H9 (cell line): ENCODE data around the gene NOX5. TPM values are rescaled to one million over a fixed set of nuclear protein-coding genes. Genes with fewer than 3 reads are reported as not detected.
A peak's percentile ranks its signal among the peaks of the same experiment; 100 is the strongest.

ENCODE experiments used
- DNase-seq: peaks from one replicate; pipeline ENCODE4 v3.0.0-alpha.2; 2017
- H2AFZ ChIP-seq: one replicate; pipeline ENCODE4 v1.6.1; 2013; ENCODE audit warnings: mild to moderate bottlenecking, low read length, control low read depth, moderate library complexity
- H2AK5ac ChIP-seq: 2 replicates; pipeline ENCODE4 v1.6.1; 2013; ENCODE audit warnings: low read length, control low read depth, mixed read lengths; ENCODE audit not compliant: insufficient read length
- H2BK120ac ChIP-seq: one replicate; pipeline ENCODE4 v1.6.1; 2013; ENCODE audit warnings: low read depth, mild to moderate bottlenecking, low read length, control low read depth, inconsistent platforms; ENCODE audit not compliant: poor library complexity, severe bottlenecking
- H2BK12ac ChIP-seq: 2 replicates; pipeline ENCODE4 v1.6.1; 2013; ENCODE audit warnings: low read length, control low read depth, mixed read lengths, low read depth; ENCODE audit not compliant: insufficient read length
- H2BK15ac ChIP-seq: 2 replicates; pipeline ENCODE4 v1.6.1; 2013; ENCODE audit warnings: low read depth, low read length, control low read depth
- H2BK20ac ChIP-seq: one replicate; pipeline ENCODE4 v1.6.1; 2013; ENCODE audit warnings: low read depth, mild to moderate bottlenecking, low read length, control low read depth, inconsistent platforms; ENCODE audit not compliant: poor library complexity, severe bottlenecking
- H2BK5ac ChIP-seq: 2 replicates; pipeline ENCODE4 v1.6.1; 2013; ENCODE audit warnings: low read length, control low read depth, mixed read lengths; ENCODE audit not compliant: insufficient read length
- H3K14ac ChIP-seq: 2 replicates; pipeline ENCODE4 v1.6.1; 2013; ENCODE audit warnings: low read length, control low read depth; ENCODE audit not compliant: insufficient read depth
- H3K18ac ChIP-seq: 2 replicates; pipeline ENCODE4 v1.6.1; 2013; ENCODE audit warnings: low read depth, mild to moderate bottlenecking, mixed read lengths, low read length, control low read depth; ENCODE audit not compliant: insufficient read length
- H3K23ac ChIP-seq: 2 replicates; pipeline ENCODE4 v1.6.1; 2013; ENCODE audit warnings: low read length, control low read depth, mixed read lengths, low read depth; ENCODE audit not compliant: insufficient read length
- H3K23me2 ChIP-seq: 2 replicates; pipeline ENCODE4 v1.6.1; 2013; ENCODE audit warnings: low read depth, mild to moderate bottlenecking, mixed read lengths, low read length, control low read depth; ENCODE audit not compliant: insufficient read length, poor library complexity, severe bottlenecking
- H3K27ac ChIP-seq: 2 replicates; pipeline ENCODE4 v1.5.1; 2013; ENCODE audit warnings: low read length, control low read depth, mixed read lengths, low read depth; ENCODE audit not compliant: insufficient read length
- H3K27me3 ChIP-seq: 2 replicates; pipeline ENCODE4 v1.6.1; 2013; ENCODE audit warnings: low read length, control low read depth, inconsistent platforms; ENCODE audit not compliant: insufficient read depth
- H3K4ac ChIP-seq: 2 replicates; pipeline ENCODE4 v1.6.1; 2013; ENCODE audit warnings: low read depth, mild to moderate bottlenecking, control low read depth, inconsistent platforms, low read length, moderate library complexity
- H3K4me1 ChIP-seq: 2 replicates; pipeline ENCODE4 v1.6.1; 2013; ENCODE audit warnings: low read length, control low read depth, inconsistent platforms; ENCODE audit not compliant: insufficient read depth
- H3K4me2 ChIP-seq: 2 replicates; pipeline ENCODE4 v1.6.1; 2013; ENCODE audit warnings: low read length, control low read depth, mixed read lengths; ENCODE audit not compliant: insufficient read length, insufficient read depth
- H3K56ac ChIP-seq: 2 replicates; pipeline ENCODE4 v1.6.1; 2013; ENCODE audit warnings: low read depth, mild to moderate bottlenecking, mixed read lengths, low read length, control low read depth; ENCODE audit not compliant: insufficient read length
- H3K79me1 ChIP-seq: 2 replicates; pipeline ENCODE4 v1.6.1; 2013; ENCODE audit warnings: low read depth, mild to moderate bottlenecking, moderate library complexity, low read length, control low read depth, inconsistent platforms; ENCODE audit not compliant: insufficient read depth, poor library complexity, severe bottlenecking
- H3K79me2 ChIP-seq: 2 replicates; pipeline ENCODE4 v1.6.1; 2013; ENCODE audit warnings: low read length, control low read depth, inconsistent platforms; ENCODE audit not compliant: insufficient read depth
- H3K9ac ChIP-seq: 2 replicates; pipeline ENCODE4 v1.6.1; 2013; ENCODE audit warnings: low read length, control low read depth, mixed read lengths; ENCODE audit not compliant: insufficient read length; ENCODE audit errors: extremely low read depth
- H3K9me3 ChIP-seq: one replicate; pipeline ENCODE4 v1.6.1; 2013; ENCODE audit warnings: low read depth, low read length, inconsistent platforms; ENCODE audit not compliant: control insufficient read depth
- H3T11ph ChIP-seq: one replicate; pipeline ENCODE4 v1.6.1; 2013; ENCODE audit warnings: mild to moderate bottlenecking, low read length, control low read depth, inconsistent platforms
- H4K20me1 ChIP-seq: one replicate; pipeline ENCODE4 v1.6.1; 2013; ENCODE audit not compliant: control insufficient read depth, insufficient read length, insufficient read depth
- H4K5ac ChIP-seq: 2 replicates; pipeline ENCODE4 v1.6.1; 2013; ENCODE audit warnings: low read depth, mild to moderate bottlenecking, mixed read lengths, low read length, control low read depth; ENCODE audit not compliant: insufficient read length
- H4K8ac ChIP-seq: replicated peaks from 2 replicates; pipeline ENCODE4 v1.6.1; 2013; ENCODE audit warnings: low read length, control low read depth, mixed read lengths, low read depth; ENCODE audit not compliant: insufficient read length
- H4K91ac ChIP-seq: 2 replicates; pipeline ENCODE4 v1.6.1; 2013; ENCODE audit warnings: low read depth, mild to moderate bottlenecking, moderate library complexity, mixed read lengths, low read length, control low read depth; ENCODE audit not compliant: insufficient read length
- H3K27ac Mint-ChIP-seq, 3 experiments: 2 replicates in 2 of 3; 3 replicates in 1 of 3; pipeline ENCODE4 v1.8.0; 2020 to 2021; ENCODE audit warnings: mixed read lengths in 3 of 3, mild to moderate bottlenecking in 1 of 3, moderate library complexity in 1 of 3
- H3K27me3 Mint-ChIP-seq: 2 replicates; pipeline ENCODE4 v1.8.0; 2021; ENCODE audit warnings: low read depth, mild to moderate bottlenecking, moderate library complexity, mixed read lengths
- H3K36me3 Mint-ChIP-seq, 3 experiments: 2 replicates in 2 of 3; 3 replicates in 1 of 3; pipeline ENCODE4 v1.8.0; 2020 to 2021; ENCODE audit warnings: low read depth in 3 of 3, mixed read lengths in 3 of 3; ENCODE audit not compliant: insufficient read depth in 1 of 3
- H3K4me1 Mint-ChIP-seq, 2 experiments: 2 replicates each; pipeline ENCODE4 v1.8.0; 2020; ENCODE audit warnings: mixed read lengths in 2 of 2
- H3K4me3 Mint-ChIP-seq, 2 experiments: 2 replicates in 1 of 2; 3 replicates in 1 of 2; pipeline ENCODE4 v1.8.0; 2020 to 2021; ENCODE audit warnings: mild to moderate bottlenecking in 2 of 2, mixed read lengths in 2 of 2, moderate library complexity in 1 of 2
- H3K9me3 Mint-ChIP-seq, 2 experiments: 2 replicates in 1 of 2; 3 replicates in 1 of 2; pipeline ENCODE4 v1.8.0; 2020; ENCODE audit warnings: mild to moderate bottlenecking in 2 of 2, mixed read lengths in 2 of 2, moderate library complexity in 1 of 2
- WGBS: extraction: QIAGEN DNeasy Blood & Tissue Kit; methylation state at CpG from one replicate; pipeline ENCODE4 v1.1.7; 2013; ENCODE audit warnings: missing lambda C conversion rate, low lambda C conversion rate, mixed read lengths; ENCODE audit not compliant: insufficient read length; ENCODE audit errors: extremely low coverage; 5-methylcytosine and 5-hydroxymethylcytosine counted together
- total RNA-seq: library from RNA; stranded (reverse); gene quantifications from 2 replicates; pipeline ENCODE4 v1.2.1, GENCODE V29; 2021
- TF ChIP-seq, protein P1 (sequence below): fragments of 200-600 bp; sonication (generic); conservative IDR thresholded peaks from 3 replicates; pipeline ENCODE4 v1.8.0; 2021; ENCODE audit warnings: antibody characterized with exemption, mild to moderate bottlenecking

NOX5 gene
- total RNA-seq, 1 experiment from 2014 or later, result 0.04 TPM

DNA sequence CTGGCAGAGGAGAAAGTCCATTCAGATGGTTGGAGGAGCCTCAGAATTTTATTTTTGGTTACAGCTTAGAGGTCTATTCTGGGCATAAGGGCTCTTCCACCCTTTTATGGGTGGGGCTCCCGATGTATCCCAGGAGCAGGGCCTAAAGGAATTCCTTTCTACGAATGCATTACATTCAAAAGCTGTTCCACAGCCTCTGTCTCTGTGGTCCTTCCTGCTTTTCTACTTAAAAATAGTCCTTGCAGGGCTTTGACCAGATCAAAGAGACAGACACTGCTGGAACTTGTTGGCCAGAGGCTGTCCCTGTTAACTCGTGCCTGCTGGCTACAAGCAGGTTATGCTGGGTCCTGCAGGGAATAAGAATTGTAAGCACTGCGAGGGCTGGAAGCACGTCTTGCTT lies 14.4 kb upstream of the NOX5 start:
- H2AFZ ChIP-seq, result no peak overlapping the region
- no peak overlapping the region for H2BK15ac ChIP-seq
- no peak overlapping the region for H4K8ac ChIP-seq
- no peak overlapping the region for H2BK20ac ChIP-seq
- no peak overlapping the region for H3K18ac ChIP-seq
- DNase-seq, result no peak
- no peak overlapping the region for H3K4me2 ChIP-seq
- H3K27ac ChIP-seq, result no peak overlapping the region
- no peaks in the 10 kb centered on the region for H3K9me3 ChIP-seq
- H2BK120ac ChIP-seq, result no peak overlapping the region
- no CpG with 5 or more reads among the region's 5 CpGs for WGBS
- TF ChIP-seq, protein P1, sequence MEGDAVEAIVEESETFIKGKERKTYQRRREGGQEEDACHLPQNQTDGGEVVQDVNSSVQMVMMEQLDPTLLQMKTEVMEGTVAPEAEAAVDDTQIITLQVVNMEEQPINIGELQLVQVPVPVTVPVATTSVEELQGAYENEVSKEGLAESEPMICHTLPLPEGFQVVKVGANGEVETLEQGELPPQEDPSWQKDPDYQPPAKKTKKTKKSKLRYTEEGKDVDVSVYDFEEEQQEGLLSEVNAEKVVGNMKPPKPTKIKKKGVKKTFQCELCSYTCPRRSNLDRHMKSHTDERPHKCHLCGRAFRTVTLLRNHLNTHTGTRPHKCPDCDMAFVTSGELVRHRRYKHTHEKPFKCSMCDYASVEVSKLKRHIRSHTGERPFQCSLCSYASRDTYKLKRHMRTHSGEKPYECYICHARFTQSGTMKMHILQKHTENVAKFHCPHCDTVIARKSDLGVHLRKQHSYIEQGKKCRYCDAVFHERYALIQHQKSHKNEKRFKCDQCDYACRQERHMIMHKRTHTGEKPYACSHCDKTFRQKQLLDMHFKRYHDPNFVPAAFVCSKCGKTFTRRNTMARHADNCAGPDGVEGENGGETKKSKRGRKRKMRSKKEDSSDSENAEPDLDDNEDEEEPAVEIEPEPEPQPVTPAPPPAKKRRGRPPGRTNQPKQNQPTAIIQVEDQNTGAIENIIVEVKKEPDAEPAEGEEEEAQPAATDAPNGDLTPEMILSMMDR, result no peak
- H4K91ac ChIP-seq, result no peak overlapping the region
- no peak overlapping the region for H2BK5ac ChIP-seq
- H3K79me1 ChIP-seq, result no peaks in the 10 kb centered on the region
- no peaks in the 10 kb centered on the region for H3K27me3 Mint-ChIP-seq
- peaks cover 12% of the 10 kb centered on the region; the same call in 1 of the 2 replicates for H3K4me1 ChIP-seq
- H3K4me3 Mint-ChIP-seq, result 0 out of 5 replicates have a peak overlapping the region, but pooled peaks of 1 of the 2 experiments have one; percentile 10
- peaks cover 43 to 45% of the 10 kb centered on the region in 2 experiments for H3K4me1 Mint-ChIP-seq
- no peaks in the 10 kb centered on the region for H3K27me3 ChIP-seq
- no peak overlapping the region for H3K9ac ChIP-seq
- no peaks in the 10 kb centered on the region for H3K23me2 ChIP-seq
- H3K36me3 Mint-ChIP-seq, result no peaks in the 10 kb centered on the region; a peak in 1 of 7 replicates
- H3K9me3 Mint-ChIP-seq, result no peaks in the 10 kb centered on the region; a peak in 2 of 5 replicates
- H3K4ac ChIP-seq, result no peak overlapping the region
- no peak overlapping the region for H2AK5ac ChIP-seq
- no peak overlapping the region; a peak in 1 of 7 replicates for H3K27ac Mint-ChIP-seq
- no peak overlapping the region for H3K14ac ChIP-seq
- no peaks in the 10 kb centered on the region for H4K20me1 ChIP-seq
- H4K5ac ChIP-seq, result no peak overlapping the region
- H3T11ph ChIP-seq, result no peak overlapping the region
- no peak overlapping the region for H2BK12ac ChIP-seq
- no peaks in the 10 kb centered on the region for H3K79me2 ChIP-seq
- H3K23ac ChIP-seq, result no peak overlapping the region
- H3K56ac ChIP-seq, result no peak overlapping the region
